OCI-LY1 (cell line): ENCODE measurements around the gene RPL27.

Experiments used
- EZH2 ChIP-seq: fragments of 200-600 bp; sonication (generic), shearing (Covaris generic); IDR thresholded peaks from 2 replicates; pipeline ENCODE4 v1.8.0; 2017; ENCODE audit warnings: borderline replicate concordance, mixed run types, mild to moderate bottlenecking, antibody characterized with exemption, low read length, moderate library complexity, mixed read lengths
- TF ChIP-seq, protein P1 (sequence below): fragments of 200-600 bp; sonication (generic), shearing (Covaris generic); IDR thresholded peaks from 2 replicates; pipeline ENCODE4 v1.5.1; 2017; ENCODE audit warnings: mild to moderate bottlenecking, antibody characterized with exemption, low read length, moderate library complexity, mixed read lengths

DNA sequence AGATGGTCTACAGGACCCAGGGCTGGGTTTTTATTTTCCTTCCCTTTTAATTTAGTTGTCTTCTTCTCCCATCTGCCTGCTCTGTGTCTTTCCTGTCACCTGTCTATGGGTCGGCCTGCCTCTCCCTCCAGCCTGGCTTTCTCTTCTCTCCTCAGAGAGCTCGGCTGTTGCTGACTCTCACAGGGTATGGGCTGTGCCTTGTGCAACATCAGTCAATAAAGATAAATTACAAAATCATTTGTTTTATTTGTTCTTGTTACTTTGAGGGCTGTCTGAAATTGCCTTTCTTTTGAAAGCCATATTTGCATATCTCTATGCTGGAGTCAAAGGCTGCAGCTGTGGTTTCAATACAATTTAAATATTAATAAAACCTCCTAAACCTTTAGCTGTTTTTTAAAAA, 42.4 kb downstream of the RPL27 start:
- TF ChIP-seq, protein P1, sequence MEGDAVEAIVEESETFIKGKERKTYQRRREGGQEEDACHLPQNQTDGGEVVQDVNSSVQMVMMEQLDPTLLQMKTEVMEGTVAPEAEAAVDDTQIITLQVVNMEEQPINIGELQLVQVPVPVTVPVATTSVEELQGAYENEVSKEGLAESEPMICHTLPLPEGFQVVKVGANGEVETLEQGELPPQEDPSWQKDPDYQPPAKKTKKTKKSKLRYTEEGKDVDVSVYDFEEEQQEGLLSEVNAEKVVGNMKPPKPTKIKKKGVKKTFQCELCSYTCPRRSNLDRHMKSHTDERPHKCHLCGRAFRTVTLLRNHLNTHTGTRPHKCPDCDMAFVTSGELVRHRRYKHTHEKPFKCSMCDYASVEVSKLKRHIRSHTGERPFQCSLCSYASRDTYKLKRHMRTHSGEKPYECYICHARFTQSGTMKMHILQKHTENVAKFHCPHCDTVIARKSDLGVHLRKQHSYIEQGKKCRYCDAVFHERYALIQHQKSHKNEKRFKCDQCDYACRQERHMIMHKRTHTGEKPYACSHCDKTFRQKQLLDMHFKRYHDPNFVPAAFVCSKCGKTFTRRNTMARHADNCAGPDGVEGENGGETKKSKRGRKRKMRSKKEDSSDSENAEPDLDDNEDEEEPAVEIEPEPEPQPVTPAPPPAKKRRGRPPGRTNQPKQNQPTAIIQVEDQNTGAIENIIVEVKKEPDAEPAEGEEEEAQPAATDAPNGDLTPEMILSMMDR: no peak
- no peak for TF ChIP-seq EZH2
